Coronary artery (tissue), 2 donors: ENCODE results near the gene STEAP3.

Experiments
- DNase-seq: peaks from one replicate; pipeline ENCODE4 v3.0.0-alpha.2; 2017; ENCODE audit warnings: low spot score
- H3K27ac ChIP-seq, 2 donors: fragments of 200-600 bp; sonication (generic); one replicate each; pipeline ENCODE4 v1.5.1; 2016 to 2019
- H3K4me3 ChIP-seq: fragments of 200-600 bp; sonication (generic); 2 replicates; pipeline ENCODE4 v1.5.1; 2016; ENCODE audit warnings: mild to moderate bottlenecking, moderate library complexity
- CTCF ChIP-seq: fragments of 200-600 bp; sonication (generic); IDR thresholded peaks from one replicate; pipeline ENCODE4 v1.5.1; 2019; ENCODE audit warnings: antibody characterized with exemption

The STEAP3 gene

GRCh38 chr2:119197529-119198239, 25.9 kb upstream of the STEAP3 start:
- Histone ChIP-seq H3K4me3 (no peak overlapping the region), H3K27ac (no peak overlapping the region)
- no peak for DNase-seq
- no peak for TF ChIP-seq CTCF

- Histone ChIP-seq H3K27ac (no peak overlapping the region), H3K4me3 (no peak overlapping the region)
- no peak for TF ChIP-seq CTCF
- no peak for DNase-seq
Measured at GRCh38 chr2:119198240-119198840, 25.3 kb upstream of the STEAP3 start.

GRCh38 chr2:119201815-119202214, 21.8 kb upstream of the STEAP3 start:
- no peak for DNase-seq
- no peak overlapping the region for H3K27ac ChIP-seq
- TF ChIP-seq CTCF: no peak
- no peak overlapping the region for H3K4me3 ChIP-seq

GRCh38 chr2:119202610-119203310, 20.9 kb upstream of the STEAP3 start:
- no peak for TF ChIP-seq CTCF
- DNase-seq: no peak
- H3K4me3 ChIP-seq: no peak overlapping the region
- no peak overlapping the region for H3K27ac ChIP-seq

GRCh38 chr2:119204525-119204924, 19.1 kb upstream of the STEAP3 start:
- DNase-seq: no peak
- H3K27ac ChIP-seq: no peak overlapping the region
- H3K4me3 ChIP-seq: no peak overlapping the region
- no peak for TF ChIP-seq CTCF

GRCh38 chr2:119205001-119205706, 18.5 kb upstream of the STEAP3 start:
- H3K27ac ChIP-seq: no peak overlapping the region
- TF ChIP-seq CTCF: no peak
- no peak overlapping the region for H3K4me3 ChIP-seq
- DNase-seq: no peak
